Posterior vena cava (tissue), 2 donors: ENCODE results near the gene SPOCK1. TPM values are rescaled to one million over a fixed set of nuclear protein-coding genes. Genes with fewer than 3 reads are reported as not detected.

Experiments
- DNase-seq: peaks from one replicate; pipeline ENCODE4 v3.0.0-alpha.2; 2020; ENCODE audit warnings: low spot score
- intact Hi-C, 2 donors: fragments of 100-400 bp; cut with DNase I; formaldehyde crosslinking; loops; one replicate each; pipeline versions ENCODE4 v1.14.1 to v1.14.2; 2022 to 2023
- total RNA-seq, 2 donors: library from RNA; stranded (reverse); fragmentation: NEBNext Ultra II Directional; extraction: Animal tissue kit (Norgen Biotek cat#: 25700); gene quantifications; one replicate each; pipeline ENCODE4 v1.2.1, GENCODE V29; 2021
- donor health status: DM: yes; HTN: yes; CAD: no.
- donor health status: DM: yes; HTN: yes; CAD: no.

Gene SPOCK1
- total RNA-seq, 2 donors from 2014 or later = 100 to 106 TPM

- no peak for DNase-seq
- intact Hi-C loops = no loop called here
Observed at GRCh38 chr5:137346281-137346680, 152.8 kb downstream of the SPOCK1 start.

- intact Hi-C loops = no loop called here
- DNase-seq = no peak
Observed at GRCh38 chr5:137345396-137345795, 153.7 kb downstream of the SPOCK1 start.

GRCh38 chr5:137344723-137345322, 154.3 kb downstream of the SPOCK1 start:
- intact Hi-C loops = no loop called here
- DNase-seq = no peak

- intact Hi-C loops = no loop called here
- DNase-seq = no peak
Observed at GRCh38 chr5:137344021-137344420, 155.1 kb downstream of the SPOCK1 start.

- no peak for DNase-seq
- intact Hi-C loops = no loop called here
Observed at GRCh38 chr5:137342764-137343163, 156.4 kb downstream of the SPOCK1 start.

- DNase-seq = no peak
- intact Hi-C loops = no loop called here
Observed at GRCh38 chr5:137341831-137342230, 157.3 kb downstream of the SPOCK1 start.

GRCh38 chr5:137340881-137341280, 158.2 kb downstream of the SPOCK1 start:
- DNase-seq = no peak
- intact Hi-C loops = no loop called here

GRCh38 chr5:137336565-137337120, 162.5 kb downstream of the SPOCK1 start:
- no peak for DNase-seq
- intact Hi-C loops = loop anchor here in 1 of 2 donors (10.0 kb wide), 1 partner anchor 158 kb away; the partner anchor contains the start of gene SPOCK1

GRCh38 chr5:137336161-137336560, 163.0 kb downstream of the SPOCK1 start:
- intact Hi-C loops = loop anchor here in 1 of 2 donors (10.0 kb wide), 1 partner anchor 159 kb away; the partner anchor contains the start of gene SPOCK1
- DNase-seq = no peak

GRCh38 chr5:137335493-137335892, 163.6 kb downstream of the SPOCK1 start:
- DNase-seq = no peak
- intact Hi-C loops = loop anchor here in 1 of 2 donors (10.0 kb wide), 1 partner anchor 159 kb away; the partner anchor contains the start of gene SPOCK1

GRCh38 chr5:137333928-137334327, 165.2 kb downstream of the SPOCK1 start:
- no peak for DNase-seq
- intact Hi-C loops = loop anchor here in 1 of 2 donors (10.0 kb wide), 1 partner anchor 161 kb away; the partner anchor contains the start of gene SPOCK1

GRCh38 chr5:137333475-137333874, 165.7 kb downstream of the SPOCK1 start:
- DNase-seq = no peak
- intact Hi-C loops = loop anchor here in 1 of 2 donors (10.0 kb wide), 1 partner anchor 161 kb away; the partner anchor contains the start of gene SPOCK1

- DNase-seq = no peak
- intact Hi-C loops = loop anchor here in 1 of 2 donors (10.0 kb wide), 1 partner anchor 163 kb away; the partner anchor contains the start of gene SPOCK1
Observed at GRCh38 chr5:137332296-137332695, 166.8 kb downstream of the SPOCK1 start.

GRCh38 chr5:137329586-137330296, 169.4 kb downstream of the SPOCK1 start:
- DNase-seq = no peak

GRCh38 chr5:137328991-137329390, 170.1 kb downstream of the SPOCK1 start:
- intact Hi-C loops = no loop called here
- DNase-seq = no peak

More at GRCh38 chr5:137329586-137330296, 169.4 kb downstream of the SPOCK1 start:
- intact Hi-C loops = loop anchor here in 1 of 2 donors (10.0 kb wide), 1 partner anchor 165 kb away; the partner anchor contains the start of gene SPOCK1

- DNase-seq = no peak
- intact Hi-C loops = no loop called here
Observed at GRCh38 chr5:137328463-137328862, 170.7 kb downstream of the SPOCK1 start.

- DNase-seq = no peak
Observed at GRCh38 chr5:137325721-137326120, 173.4 kb downstream of the SPOCK1 start.

GRCh38 chr5:137320056-137321045, 178.8 kb downstream of the SPOCK1 start:
- intact Hi-C loops = no loop called here
- no peak for DNase-seq

More at GRCh38 chr5:137325721-137326120, 173.4 kb downstream of the SPOCK1 start:
- intact Hi-C loops = no loop called here

GRCh38 chr5:137318027-137318426, 181.1 kb downstream of the SPOCK1 start:
- intact Hi-C loops = loop anchor here in 1 of 2 donors (10.0 kb wide), 2 partner anchors 177 to 417 kb away; partner anchors contain the start of genes KLHL3 and SPOCK1
- no peak for DNase-seq
